ENCODE measurements around the gene KRTAP10-10.

GRCh38 chr21:44612669-44613229, 24.4 kb upstream of the KRTAP10-10 start:
- TF ChIP-seq, protein P1, sequence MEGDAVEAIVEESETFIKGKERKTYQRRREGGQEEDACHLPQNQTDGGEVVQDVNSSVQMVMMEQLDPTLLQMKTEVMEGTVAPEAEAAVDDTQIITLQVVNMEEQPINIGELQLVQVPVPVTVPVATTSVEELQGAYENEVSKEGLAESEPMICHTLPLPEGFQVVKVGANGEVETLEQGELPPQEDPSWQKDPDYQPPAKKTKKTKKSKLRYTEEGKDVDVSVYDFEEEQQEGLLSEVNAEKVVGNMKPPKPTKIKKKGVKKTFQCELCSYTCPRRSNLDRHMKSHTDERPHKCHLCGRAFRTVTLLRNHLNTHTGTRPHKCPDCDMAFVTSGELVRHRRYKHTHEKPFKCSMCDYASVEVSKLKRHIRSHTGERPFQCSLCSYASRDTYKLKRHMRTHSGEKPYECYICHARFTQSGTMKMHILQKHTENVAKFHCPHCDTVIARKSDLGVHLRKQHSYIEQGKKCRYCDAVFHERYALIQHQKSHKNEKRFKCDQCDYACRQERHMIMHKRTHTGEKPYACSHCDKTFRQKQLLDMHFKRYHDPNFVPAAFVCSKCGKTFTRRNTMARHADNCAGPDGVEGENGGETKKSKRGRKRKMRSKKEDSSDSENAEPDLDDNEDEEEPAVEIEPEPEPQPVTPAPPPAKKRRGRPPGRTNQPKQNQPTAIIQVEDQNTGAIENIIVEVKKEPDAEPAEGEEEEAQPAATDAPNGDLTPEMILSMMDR (IDR thresholded peaks at IDR 0.05; ENCODE audit: low read depth, low read length, missing input control): no peak
- TF ChIP-seq HNF4A (conservative IDR thresholded peaks at IDR 0.05) (no peak), TAF1 (conservative IDR thresholded peaks at IDR 0.05) (no peak), ATF3 (IDR thresholded peaks at IDR 0.05) (no peak), YY1 (IDR thresholded peaks at IDR 0.05) (no peak), RAD21 (IDR thresholded peaks at IDR 0.05) (no peak), JUND (IDR thresholded peaks at IDR 0.05) (no peak), EGR1 (IDR thresholded peaks at IDR 0.05; ENCODE audit: low read depth in 2 of 2) (no peak), ZBTB33 (IDR thresholded peaks at IDR 0.05) (no peak), REST (IDR thresholded peaks at IDR 0.05) (no peak), MAX (IDR thresholded peaks at IDR 0.05) (no peak)

All from liver (tissue), 3 donors.